HG03045 (cell line): ENCODE data around the gene AUTS2.

Source experiments
- ATAC-seq: cut with Tn5 transposase; IDR thresholded peaks from one replicate; pipeline ENCODE4 v1.9.1; 2021; ENCODE audit warnings: mild to moderate bottlenecking, moderate library complexity; ENCODE audit not compliant: unreplicated experiment

AUTS2 gene

GRCh38 chr7:70620333-70621055 lies 1022.2 kb downstream of the AUTS2 start:
- no peak for ATAC-seq

- ATAC-seq = no peak
Measured at GRCh38 chr7:70621954-70622600, 1023.8 kb downstream of the AUTS2 start.

- no peak for ATAC-seq
Measured at GRCh38 chr7:70622936-70623335, 1024.7 kb downstream of the AUTS2 start.

- ATAC-seq = no peak
Measured at GRCh38 chr7:70624500-70625103, 1026.3 kb downstream of the AUTS2 start.

GRCh38 chr7:70627461-70627860 lies 1029.2 kb downstream of the AUTS2 start:
- ATAC-seq = no peak

GRCh38 chr7:70630440-70630817 lies 1032.2 kb downstream of the AUTS2 start:
- no peak for ATAC-seq

- no peak for ATAC-seq
Measured at GRCh38 chr7:70630818-70631457, 1032.7 kb downstream of the AUTS2 start.

- no peak for ATAC-seq
Measured at GRCh38 chr7:70631718-70632117, 1033.4 kb downstream of the AUTS2 start.

GRCh38 chr7:70632400-70632799 lies 1034.1 kb downstream of the AUTS2 start:
- ATAC-seq = no peak

- ATAC-seq = no peak
Measured at GRCh38 chr7:70634071-70634470, 1035.8 kb downstream of the AUTS2 start.

GRCh38 chr7:70634610-70635068 lies 1036.4 kb downstream of the AUTS2 start:
- ATAC-seq = no peak

GRCh38 chr7:70635633-70636032 lies 1037.4 kb downstream of the AUTS2 start:
- no peak for ATAC-seq

GRCh38 chr7:70636169-70636568 lies 1037.9 kb downstream of the AUTS2 start:
- no peak for ATAC-seq

GRCh38 chr7:70637726-70638125 lies 1039.5 kb downstream of the AUTS2 start:
- no peak for ATAC-seq

GRCh38 chr7:70638158-70639107 lies 1040.2 kb downstream of the AUTS2 start:
- ATAC-seq = no peak

GRCh38 chr7:70640266-70640833 lies 1042.1 kb downstream of the AUTS2 start:
- ATAC-seq = no peak

- ATAC-seq = no peak
Measured at GRCh38 chr7:70641882-70642281, 1043.6 kb downstream of the AUTS2 start.

GRCh38 chr7:70645279-70645678 lies 1047.0 kb downstream of the AUTS2 start:
- no peak for ATAC-seq

- ATAC-seq = no peak
Measured at GRCh38 chr7:70645876-70646351, 1047.6 kb downstream of the AUTS2 start.
